Measurements from ENCODE around the gene SLC15A3. TPM values are rescaled to one million over a fixed set of nuclear protein-coding genes. Genes with fewer than 3 reads are reported as not detected.

SLC15A3 gene
- total RNA-seq, 4 donors from 2014 or later: 3.7 to 61.9 (median 8.8) TPM

- H3K4me1 ChIP-seq: peaks cover 4 to 16% (median 7%) of the 10 kb centered on the region in 4 donors
- peaks cover 0 to 78% (median 3%) of the 10 kb centered on the region in 3 donors for H3K36me3 ChIP-seq
- H3K27ac ChIP-seq: no peak overlapping the region
- DNase-seq: no peak
- no peaks in the 10 kb centered on the region for H3K27me3 ChIP-seq
- H3K4me3 ChIP-seq: no peak overlapping the region
- H3K9me3 ChIP-seq: no peaks in the 10 kb centered on the region
- no peak for TF ChIP-seq POLR2A (IDR thresholded peaks at IDR 0.05)
- no peak for TF ChIP-seq CTCF (IDR thresholded peaks at IDR 0.05)
Observed at GRCh38 chr11:60900673-60901404, 51.1 kb downstream of the SLC15A3 start.

- H3K4me1 ChIP-seq: peaks cover 3 to 9% (median 4%) of the 10 kb centered on the region in 4 donors
- no peak overlapping the region for H3K27ac ChIP-seq
- no peak for DNase-seq
- H3K36me3 ChIP-seq: peaks cover 0 to 87% (median 3%) of the 10 kb centered on the region in 3 donors
- H3K27me3 ChIP-seq: no peaks in the 10 kb centered on the region
- no peak overlapping the region for H3K4me3 ChIP-seq
- TF ChIP-seq POLR2A (IDR thresholded peaks at IDR 0.05) (no peak), CTCF (IDR thresholded peaks at IDR 0.05) (no peak)
- H3K9me3 ChIP-seq: no peaks in the 10 kb centered on the region
Observed at GRCh38 chr11:60899977-60900376, 52.0 kb downstream of the SLC15A3 start.

- Histone ChIP-seq H3K4me3 (no peak overlapping the region), H3K9me3 (no peaks in the 10 kb centered on the region), H3K36me3 (peaks cover 0 to 94% (median 3%) of the 10 kb centered on the region in 3 donors), H3K27ac (no peak overlapping the region), H3K27me3 (no peaks in the 10 kb centered on the region), H3K4me1 (peaks cover 0 to 2% (median 0%) of the 10 kb centered on the region in 4 donors)
- peak in 1 of 3 donors; percentile 75 for DNase-seq
- TF ChIP-seq CTCF (IDR thresholded peaks at IDR 0.05): peak; percentile 88 to 95 (median 91)
- no peak for TF ChIP-seq POLR2A (IDR thresholded peaks at IDR 0.05)
Observed at GRCh38 chr11:60899046-60899936, 52.7 kb downstream of the SLC15A3 start.

- TF ChIP-seq POLR2A (IDR thresholded peaks at IDR 0.05) (no peak), CTCF (IDR thresholded peaks at IDR 0.05) (no peak)
- peaks cover 0 to 97% (median 3%) of the 10 kb centered on the region in 3 donors for H3K36me3 ChIP-seq
- no peak overlapping the region for H3K27ac ChIP-seq
- H3K4me3 ChIP-seq: no peak overlapping the region
- no peaks in the 10 kb centered on the region for H3K27me3 ChIP-seq
- H3K4me1 ChIP-seq: no peaks in the 10 kb centered on the region
- no peaks in the 10 kb centered on the region for H3K9me3 ChIP-seq
- DNase-seq: no peak
Observed at GRCh38 chr11:60897496-60897895, 54.5 kb downstream of the SLC15A3 start.

GRCh38 chr11:60895687-60896086 is 56.3 kb downstream of the SLC15A3 start:
- no peak overlapping the region for H3K27ac ChIP-seq
- H3K27me3 ChIP-seq: no peaks in the 10 kb centered on the region
- H3K9me3 ChIP-seq: no peaks in the 10 kb centered on the region
- H3K4me1 ChIP-seq: no peaks in the 10 kb centered on the region
- no peak for TF ChIP-seq CTCF (IDR thresholded peaks at IDR 0.05)
- H3K36me3 ChIP-seq: peaks cover 0 to 90% (median 3%) of the 10 kb centered on the region in 3 donors
- DNase-seq: no peak
- no peak overlapping the region for H3K4me3 ChIP-seq
